Osteocyte (in vitro differentiated cells): ENCODE data around the gene COL2A1. TPM values are rescaled to one million over a fixed set of nuclear protein-coding genes. Genes with fewer than 3 reads are reported as not detected.

Source experiments
- DNase-seq: peaks from one replicate; pipeline ENCODE4 v3.0.0; 2021; ENCODE audit warnings: mixed read lengths; ENCODE audit not compliant: unreplicated experiment; ENCODE audit errors: extremely low spot score
- H3K27ac Mint-ChIP-seq: one replicate; pipeline ENCODE4 v1.8.0; 2021; ENCODE audit warnings: mild to moderate bottlenecking, mixed read lengths; ENCODE audit not compliant: unreplicated experiment
- H3K27me3 Mint-ChIP-seq: one replicate; pipeline ENCODE4 v1.8.0; 2021; ENCODE audit warnings: mixed read lengths; ENCODE audit not compliant: unreplicated experiment
- H3K36me3 Mint-ChIP-seq: one replicate; pipeline ENCODE4 v1.8.0; 2021; ENCODE audit warnings: mixed read lengths; ENCODE audit not compliant: unreplicated experiment
- H3K4me1 Mint-ChIP-seq: one replicate; pipeline ENCODE4 v1.8.0; 2021; ENCODE audit warnings: mixed read lengths; ENCODE audit not compliant: unreplicated experiment
- H3K4me3 Mint-ChIP-seq: one replicate; pipeline ENCODE4 v1.8.0; 2021; ENCODE audit warnings: mild to moderate bottlenecking, moderate library complexity, mixed read lengths; ENCODE audit not compliant: unreplicated experiment
- H3K9me3 Mint-ChIP-seq: one replicate; pipeline ENCODE4 v1.8.0; 2021; ENCODE audit warnings: mixed read lengths; ENCODE audit not compliant: unreplicated experiment
- total RNA-seq: library from RNA; stranded (reverse); gene quantifications from 2 replicates; pipeline ENCODE4 v1.2.1, GENCODE V29; 2021
- TF ChIP-seq, protein P1 (sequence below): fragments of 200-600 bp; sonication (generic); IDR thresholded peaks from 2 replicates; pipeline ENCODE4 v1.5.0; 2021; ENCODE audit warnings: antibody characterized with exemption, mild to moderate bottlenecking, moderate library complexity

The COL2A1 gene
- total RNA-seq, 1 donor from 2014 or later = 0.70 TPM

DNA sequence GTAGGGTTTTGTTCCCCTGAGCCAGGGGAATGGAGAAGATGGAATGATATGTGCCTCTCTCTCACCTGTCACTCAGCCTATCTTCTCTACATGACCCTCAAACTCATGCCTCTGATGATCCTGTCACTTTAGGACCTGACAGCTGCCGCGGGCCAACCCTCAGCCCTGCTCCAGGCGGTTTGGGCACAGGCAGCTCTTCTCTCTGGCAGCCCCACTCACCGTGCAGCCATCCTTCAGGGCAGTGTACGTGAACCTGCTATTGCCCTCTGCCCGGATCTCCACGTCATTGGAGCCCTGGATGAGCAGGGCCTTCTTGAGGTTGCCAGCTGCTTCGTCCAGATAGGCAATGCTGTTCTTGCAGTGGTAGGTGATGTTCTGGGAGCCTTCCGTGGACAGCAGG, 30.4 kb downstream of the COL2A1 start:
- DNase-seq = no peak
- Mint-ChIP-seq H3K27me3 (no peaks in the 10 kb centered on the region), H3K27ac (no peak overlapping the region), H3K4me3 (no peak overlapping the region), H3K4me1 (no peaks in the 10 kb centered on the region), H3K36me3 (no peaks in the 10 kb centered on the region), H3K9me3 (no peaks in the 10 kb centered on the region)
- TF ChIP-seq, protein P1, sequence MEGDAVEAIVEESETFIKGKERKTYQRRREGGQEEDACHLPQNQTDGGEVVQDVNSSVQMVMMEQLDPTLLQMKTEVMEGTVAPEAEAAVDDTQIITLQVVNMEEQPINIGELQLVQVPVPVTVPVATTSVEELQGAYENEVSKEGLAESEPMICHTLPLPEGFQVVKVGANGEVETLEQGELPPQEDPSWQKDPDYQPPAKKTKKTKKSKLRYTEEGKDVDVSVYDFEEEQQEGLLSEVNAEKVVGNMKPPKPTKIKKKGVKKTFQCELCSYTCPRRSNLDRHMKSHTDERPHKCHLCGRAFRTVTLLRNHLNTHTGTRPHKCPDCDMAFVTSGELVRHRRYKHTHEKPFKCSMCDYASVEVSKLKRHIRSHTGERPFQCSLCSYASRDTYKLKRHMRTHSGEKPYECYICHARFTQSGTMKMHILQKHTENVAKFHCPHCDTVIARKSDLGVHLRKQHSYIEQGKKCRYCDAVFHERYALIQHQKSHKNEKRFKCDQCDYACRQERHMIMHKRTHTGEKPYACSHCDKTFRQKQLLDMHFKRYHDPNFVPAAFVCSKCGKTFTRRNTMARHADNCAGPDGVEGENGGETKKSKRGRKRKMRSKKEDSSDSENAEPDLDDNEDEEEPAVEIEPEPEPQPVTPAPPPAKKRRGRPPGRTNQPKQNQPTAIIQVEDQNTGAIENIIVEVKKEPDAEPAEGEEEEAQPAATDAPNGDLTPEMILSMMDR = no peak

DNA sequence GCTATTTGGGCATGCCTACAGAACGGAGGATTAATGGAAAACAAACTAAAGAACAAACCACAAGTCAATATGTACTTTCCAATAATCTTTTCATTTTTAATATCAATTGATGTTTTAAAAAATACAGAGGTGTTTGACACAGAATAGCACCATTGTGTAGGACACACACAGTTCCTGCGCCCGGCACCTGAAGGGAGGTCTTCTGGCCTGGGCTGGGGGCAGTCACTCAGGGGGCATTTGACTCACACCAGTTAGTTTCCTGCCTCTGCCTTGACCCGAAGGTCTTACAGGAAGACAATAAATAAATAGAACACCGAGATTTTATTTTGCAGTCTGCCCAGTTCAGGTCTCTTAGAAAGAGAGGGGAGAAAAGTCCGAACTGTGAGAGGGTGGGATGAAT, 31.4 kb downstream of the COL2A1 start:
- peaks cover 4% of the 10 kb centered on the region for H3K4me1 Mint-ChIP-seq
- H3K27me3 Mint-ChIP-seq = no peaks in the 10 kb centered on the region
- no peaks in the 10 kb centered on the region for H3K9me3 Mint-ChIP-seq
- no peak for DNase-seq
- no peaks in the 10 kb centered on the region for H3K36me3 Mint-ChIP-seq
- no peak overlapping the region for H3K27ac Mint-ChIP-seq
- no peak overlapping the region for H3K4me3 Mint-ChIP-seq
- TF ChIP-seq, protein P1 = no peak

DNA sequence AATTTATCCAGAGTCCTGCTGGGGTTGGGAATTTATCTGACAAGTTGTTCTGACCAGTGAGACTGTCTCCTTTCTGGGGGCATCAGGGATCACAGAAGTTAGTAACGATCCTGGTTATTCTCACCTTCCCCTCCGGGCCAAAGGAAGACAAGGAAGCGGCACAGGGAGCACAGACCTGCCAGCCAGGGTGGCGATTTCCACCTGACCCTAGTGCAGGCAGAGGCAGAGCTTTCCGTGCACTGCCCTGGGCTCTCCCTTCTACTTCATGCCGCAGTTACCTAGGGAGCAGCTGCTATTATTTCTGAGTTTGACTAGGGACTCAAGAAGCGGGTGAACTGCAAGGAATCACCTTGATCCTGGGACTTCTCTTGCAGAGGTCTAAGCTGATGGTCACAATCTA, 33.4 kb downstream of the COL2A1 start:
- Mint-ChIP-seq H3K4me3 (no peak overlapping the region), H3K27me3 (no peaks in the 10 kb centered on the region), H3K36me3 (peaks cover under 1% of the 10 kb centered on the region), H3K27ac (no peak overlapping the region), H3K9me3 (no peaks in the 10 kb centered on the region), H3K4me1 (peaks cover 12% of the 10 kb centered on the region)
- TF ChIP-seq, protein P1 = no peak
- DNase-seq = no peak

DNA sequence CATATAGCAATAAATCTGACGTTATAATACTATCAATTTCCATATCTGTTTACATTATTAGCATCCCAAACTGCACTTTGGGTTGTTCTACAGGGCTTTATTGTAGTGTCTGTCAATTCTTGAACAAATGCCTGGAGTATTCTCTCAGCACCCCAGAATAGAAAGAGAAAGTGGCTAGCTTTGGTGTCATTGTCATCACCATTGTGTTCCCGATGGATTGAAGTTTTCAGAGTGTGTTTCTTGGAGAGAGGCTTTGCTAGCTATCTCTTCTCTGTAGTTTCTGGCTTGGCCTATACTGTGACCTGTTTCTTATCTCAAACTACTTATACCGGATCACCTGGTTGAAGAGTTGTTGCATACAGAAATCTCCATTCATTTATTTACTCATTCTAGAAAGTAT, 34.4 kb downstream of the COL2A1 start:
- no peak for DNase-seq
- Mint-ChIP-seq H3K27ac (no peak overlapping the region), H3K4me3 (no peak overlapping the region), H3K4me1 (peaks cover 12% of the 10 kb centered on the region), H3K9me3 (no peaks in the 10 kb centered on the region), H3K27me3 (no peaks in the 10 kb centered on the region), H3K36me3 (peaks cover 4% of the 10 kb centered on the region)
- TF ChIP-seq, protein P1 = no peak

DNA sequence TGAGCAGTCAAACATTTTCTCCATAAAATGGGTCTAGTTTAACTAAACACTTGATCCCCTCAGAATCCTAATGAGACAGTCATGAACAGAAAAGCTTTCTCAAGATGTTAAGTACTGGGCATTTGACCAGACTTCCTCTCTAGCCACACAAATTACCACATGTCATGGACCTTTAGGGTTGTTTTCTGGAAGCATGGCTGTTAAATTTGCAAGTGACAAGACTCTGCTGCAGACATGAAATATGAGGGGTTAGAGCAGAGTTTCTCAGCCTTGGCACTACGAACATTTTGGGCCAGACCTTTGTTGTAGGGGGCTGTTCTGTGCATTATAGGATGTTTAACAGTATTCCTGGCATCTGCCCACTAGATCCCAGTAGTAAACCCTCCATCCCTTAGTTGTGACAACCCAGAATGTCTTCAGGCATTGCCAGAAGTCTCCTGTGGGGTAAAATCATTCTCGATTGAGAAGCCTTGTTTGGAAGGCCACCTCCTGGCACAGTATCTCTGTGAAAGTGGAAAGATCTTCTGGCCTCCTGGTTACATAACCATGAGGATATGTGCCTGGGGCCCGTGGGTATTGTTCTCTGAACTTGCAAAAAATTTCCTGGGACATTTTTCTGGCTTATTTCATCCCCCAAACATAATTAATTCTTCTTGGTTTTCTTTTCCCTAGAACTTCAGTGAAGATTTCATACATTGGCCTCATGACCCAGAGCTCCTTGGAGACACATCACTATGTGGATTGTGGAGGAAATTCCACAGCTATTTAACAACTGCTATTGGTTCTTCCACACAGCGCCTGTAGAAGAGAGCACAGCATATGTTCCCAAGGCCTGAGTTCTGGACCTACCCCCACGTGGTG, 36.6 kb downstream of the COL2A1 start:
- Mint-ChIP-seq H3K36me3 (peaks cover 4% of the 10 kb centered on the region), H3K4me1 (peaks cover 29% of the 10 kb centered on the region), H3K4me3 (no peak overlapping the region), H3K27ac (no peak overlapping the region), H3K9me3 (no peaks in the 10 kb centered on the region), H3K27me3 (no peaks in the 10 kb centered on the region)
- TF ChIP-seq, protein P1 = no peak
- DNase-seq = no peak
